Endothelial cell (in vitro differentiated cells): ENCODE data around the gene PPARA. TPM values are rescaled to one million over a fixed set of nuclear protein-coding genes. Genes with fewer than 3 reads are reported as not detected.
"Not testable (repeated sequence)": the region's sequence is repeated elsewhere in the genome, so short reads cannot be mapped to it uniquely, and the experiment has no call there.

ENCODE experiments used
- DNase-seq: peaks from one replicate; pipeline ENCODE4 v3.0.0; 2021; ENCODE audit warnings: low spot score
- H3K27ac Mint-ChIP-seq: one replicate; pipeline ENCODE4 v1.8.0; 2021; ENCODE audit warnings: mixed read lengths, inconsistent platforms; ENCODE audit not compliant: unreplicated experiment
- H3K27me3 Mint-ChIP-seq: one replicate; pipeline ENCODE4 v1.8.0; 2021; ENCODE audit warnings: mild to moderate bottlenecking, moderate library complexity, mixed read lengths, inconsistent platforms; ENCODE audit not compliant: unreplicated experiment
- H3K36me3 Mint-ChIP-seq: one replicate; pipeline ENCODE4 v1.8.0; 2021; ENCODE audit warnings: mild to moderate bottlenecking, low read depth, mixed read lengths, inconsistent platforms; ENCODE audit not compliant: unreplicated experiment
- H3K4me1 Mint-ChIP-seq: one replicate; pipeline ENCODE4 v1.8.0; 2021; ENCODE audit warnings: mild to moderate bottlenecking, mixed read lengths, inconsistent platforms; ENCODE audit not compliant: unreplicated experiment
- H3K4me3 Mint-ChIP-seq: one replicate; pipeline ENCODE4 v1.8.0; 2021; ENCODE audit warnings: mild to moderate bottlenecking, mixed read lengths, inconsistent platforms; ENCODE audit not compliant: unreplicated experiment
- H3K9me3 Mint-ChIP-seq: one replicate; pipeline ENCODE4 v1.8.0; 2021; ENCODE audit warnings: mixed read lengths, inconsistent platforms; ENCODE audit not compliant: unreplicated experiment
- CTCF ChIP-seq: fragments of 200-600 bp; sonication (generic); IDR thresholded peaks from one replicate; pipeline ENCODE4 v1.5.0; 2021; ENCODE audit warnings: antibody characterized with exemption; ENCODE audit not compliant: unreplicated experiment
- total RNA-seq: library from RNA; stranded (reverse); fragmentation: NEBNext Ultra II Directional; extraction: Animal tissue kit (Norgen Biotek cat#: 25700); gene quantifications from one replicate; pipeline ENCODE4 v1.2.1, GENCODE V29; 2021; ENCODE audit not compliant: unreplicated experiment

Gene PPARA
- total RNA-seq, 1 donor from 2014 or later = 12.6 TPM

GRCh38 chr22:46256358-46256958, 106.1 kb downstream of the PPARA start:
- Mint-ChIP-seq H3K27ac (no peak overlapping the region), H3K4me3 (no peak overlapping the region), H3K27me3 (peaks cover 11% of the 10 kb centered on the region), H3K36me3 (peaks cover 1% of the 10 kb centered on the region), H3K4me1 (peaks cover under 1% of the 10 kb centered on the region), H3K9me3 (no peaks in the 10 kb centered on the region)
- TF ChIP-seq CTCF = no peak
- DNase-seq = no peak

- no peak for DNase-seq
- no peaks in the 10 kb centered on the region for H3K9me3 Mint-ChIP-seq
- no peaks in the 10 kb centered on the region for H3K4me1 Mint-ChIP-seq
- TF ChIP-seq CTCF = no peak
- H3K36me3 Mint-ChIP-seq = peaks cover 13% of the 10 kb centered on the region
- peaks cover 29% of the 10 kb centered on the region for H3K27me3 Mint-ChIP-seq
- H3K27ac Mint-ChIP-seq = no peak overlapping the region
- no peak overlapping the region for H3K4me3 Mint-ChIP-seq
Measured at GRCh38 chr22:46259374-46259773, 109.0 kb downstream of the PPARA start.

- H3K27me3 Mint-ChIP-seq = peaks cover 30% of the 10 kb centered on the region
- H3K4me3 Mint-ChIP-seq = no peak overlapping the region
- no peaks in the 10 kb centered on the region for H3K9me3 Mint-ChIP-seq
- TF ChIP-seq CTCF = no peak
- no peak for DNase-seq
- H3K4me1 Mint-ChIP-seq = no peaks in the 10 kb centered on the region
- H3K27ac Mint-ChIP-seq = no peak overlapping the region
- H3K36me3 Mint-ChIP-seq = peaks cover 14% of the 10 kb centered on the region
Measured at GRCh38 chr22:46260038-46260437, 109.7 kb downstream of the PPARA start.

GRCh38 chr22:46262449-46263215, 112.3 kb downstream of the PPARA start:
- Mint-ChIP-seq H3K9me3 (peaks cover 8% of the 10 kb centered on the region), H3K27ac (no peak overlapping the region), H3K4me3 (no peak overlapping the region), H3K27me3 (peaks cover 33% of the 10 kb centered on the region), H3K4me1 (peaks cover 4% of the 10 kb centered on the region), H3K36me3 (peaks cover 22% of the 10 kb centered on the region)
- TF ChIP-seq CTCF = peak; percentile 20
- DNase-seq = peak; percentile 69

GRCh38 chr22:46263216-46263590, 112.9 kb downstream of the PPARA start, which contains the start of gene PKDREJ:
TSS of gene PKDREJ (minus strand) at chr22:46263343. CDS start at chr22:46263322, 21 bp downstream.
- peaks cover 8% of the 10 kb centered on the region for H3K9me3 Mint-ChIP-seq
- H3K36me3 Mint-ChIP-seq = peaks cover 22% of the 10 kb centered on the region
- H3K27ac Mint-ChIP-seq = no peak within 1 kb of the TSS

GRCh38 chr22:46264520-46264919, 114.2 kb downstream of the PPARA start:
- DNase-seq, H3K9me3 Mint-ChIP-seq, H3K27ac Mint-ChIP-seq, H3K4me3 Mint-ChIP-seq, H3K4me1 Mint-ChIP-seq: not testable (repeated sequence)
- H3K27me3 Mint-ChIP-seq = peaks cover 33% of the 10 kb centered on the region
- peaks cover 22% of the 10 kb centered on the region for H3K36me3 Mint-ChIP-seq

More at GRCh38 chr22:46263216-46263590, 112.9 kb downstream of the PPARA start, which contains the start of gene PKDREJ:
- Mint-ChIP-seq H3K4me1 (peaks cover 5% of the 10 kb centered on the region), H3K4me3 (no peak within 1 kb of the TSS), H3K27me3 (peaks cover 33% of the 10 kb centered on the region)
- no peak for TF ChIP-seq CTCF
- no peak for DNase-seq

- Mint-ChIP-seq H3K4me1 (peaks cover 13% of the 10 kb centered on the region), H3K36me3 (peaks cover 25% of the 10 kb centered on the region), H3K27me3 (peaks cover 33% of the 10 kb centered on the region)
- not testable (repeated sequence) for H3K9me3 Mint-ChIP-seq, H3K27ac Mint-ChIP-seq, H3K4me3 Mint-ChIP-seq, DNase-seq
Measured at GRCh38 chr22:46265627-46266026, 115.3 kb downstream of the PPARA start.
